HCT116 (cell line): Measurements from ENCODE around the gene NFASC. TPM values are rescaled to one million over a fixed set of nuclear protein-coding genes. Genes with fewer than 3 reads are reported as not detected.

ENCODE experiments used
- ATAC-seq: fragments of 200-7000 bp; cut with Tn5 transposase; 2 replicates; pipeline ENCODE4 v1.9.1; 2020; ENCODE audit warnings: mild to moderate bottlenecking, moderate library complexity
- BruUV-seq: library from RNA; stranded (reverse); fragments of 400-500 nt; replicated peaks from 2 replicates; lab custom pipeline; 2021; lab: Mats Ljungman, UMichigan
- CTCF ChIA-PET: fragments of 300-600 bp; sonication (Branson Sonifier 250); formaldehyde crosslinking; loops from one replicate; lab custom pipeline; 2021; ENCODE audit warnings: antibody characterized with exemption; lab: Charles Lee
- POLR2A ChIA-PET: fragments of 300-600, 350-600 bp; sonication (Branson Sonifier 250); formaldehyde crosslinking; loops from one replicate; lab custom pipeline; 2021; ENCODE audit warnings: antibody characterized with exemption; lab: Charles Lee
- RAD21 ChIA-PET, 2 experiments: fragments of 300-600 bp; sonication (Branson Sonifier 250); formaldehyde crosslinking; loops; one replicate each; lab custom pipeline; 2023; ENCODE audit warnings: low total read pairs in 2 of 2; ENCODE audit not compliant: uncharacterized antibody in 2 of 2, unreplicated experiment in 2 of 2, low non-redundant PET in 1 of 2; lab: Charles Lee
- DNase-seq: peaks from one replicate; pipeline ENCODE4 v3.0.0-alpha.2; 2010; ENCODE audit warnings: low read depth, low spot score
- H2AFZ ChIP-seq: fragments of 200-600 bp; shearing (Covaris generic), sonication (generic); 2 replicates; pipeline ENCODE4 v1.6.1; 2017; ENCODE audit warnings: low read depth, mixed run types, mixed read lengths, antibody characterized with exemption, low read length; ENCODE audit not compliant: poor library complexity, severe bottlenecking
- H3K27ac ChIP-seq: 2 replicates; pipeline ENCODE4 v1.5.1; 2012; ENCODE audit warnings: low read depth, low read length
- H3K27me3 ChIP-seq: fragments of 200-600 bp; sonication (generic); 2 replicates; pipeline ENCODE4 v1.6.1; 2016; ENCODE audit warnings: mixed run types, low read length, mixed read lengths; ENCODE audit not compliant: insufficient read depth
- H3K36me3 ChIP-seq, 2 experiments: fragments of 200-500 bp in 1 of 2; fragments of 200-600 bp in 1 of 2; sonication (Bioruptor generic) in 1 of 2; sonication (generic) in 1 of 2; 2 replicates each; pipeline versions ENCODE4 v1.5.1 to v1.6.1; 2014 to 2016; ENCODE audit warnings: low read length in 2 of 2, inconsistent platforms in 1 of 2, mixed read lengths in 1 of 2, mixed run types in 1 of 2; ENCODE audit not compliant: insufficient read depth in 2 of 2, control insufficient read depth in 1 of 2
- H3K4me1 ChIP-seq, 2 experiments: fragments of 200-600 bp in 1 of 2; sonication (generic) in 1 of 2; 2 replicates each; pipeline versions ENCODE4 v1.5.1 to v1.6.1; 2012 to 2017; ENCODE audit warnings: low read length in 2 of 2, inconsistent platforms in 1 of 2, mild to moderate bottlenecking in 1 of 2, mixed read lengths in 1 of 2, mixed run types in 1 of 2, moderate library complexity in 1 of 2; ENCODE audit not compliant: insufficient read depth in 2 of 2, control insufficient read depth in 1 of 2
- H3K4me2 ChIP-seq: fragments of 200-600 bp; sonication (generic); 2 replicates; pipeline ENCODE4 v1.6.1; 2017; ENCODE audit warnings: mixed run types, low read length, mixed read lengths
- H3K4me3 ChIP-seq, 2 experiments: fragments of 200-600 bp in 1 of 2; sonication (generic) in 1 of 2; replicated peaks in 1 of 2; 2 replicates each; pipeline ENCODE4 v1.5.1; 2011 to 2016; ENCODE audit warnings: low read length in 2 of 2, control low read depth in 1 of 2, low read depth in 1 of 2, mild to moderate bottlenecking in 1 of 2, mixed read lengths in 1 of 2, mixed run types in 1 of 2
- H3K79me2 ChIP-seq: fragments of 200-600 bp; sonication (generic); 2 replicates; pipeline ENCODE4 v1.6.1; 2017; ENCODE audit warnings: mild to moderate bottlenecking, mixed run types, low read length, moderate library complexity, mixed read lengths; ENCODE audit not compliant: insufficient read depth
- H3K9ac ChIP-seq: fragments of 200-600 bp; sonication (generic); 2 replicates; pipeline ENCODE4 v1.6.1; 2016; ENCODE audit warnings: low read length, mixed read lengths
- H3K9me2 ChIP-seq: fragments of 200-600 bp; sonication (generic), shearing (Covaris generic); 2 replicates; pipeline ENCODE4 v1.6.1; 2017; ENCODE audit warnings: mixed run types, mild to moderate bottlenecking, moderate library complexity; ENCODE audit not compliant: insufficient read depth
- H3K9me3 ChIP-seq, 2 experiments: fragments of 200-500 bp in 1 of 2; fragments of 200-600 bp in 1 of 2; sonication (Bioruptor generic) in 1 of 2; sonication (generic) in 1 of 2; 2 replicates each; pipeline ENCODE4 v1.6.1; 2014 to 2017; ENCODE audit warnings: low read length in 2 of 2, mixed read lengths in 2 of 2, inconsistent platforms in 1 of 2, low read depth in 1 of 2, mild to moderate bottlenecking in 1 of 2, mixed run types in 1 of 2, moderate library complexity in 1 of 2; ENCODE audit not compliant: control insufficient read depth in 1 of 2, insufficient read depth in 1 of 2
- H4K20me1 ChIP-seq: fragments of 200-600 bp; sonication (generic), shearing (Covaris generic); 2 replicates; pipeline ENCODE4 v1.6.1; 2017; ENCODE audit warnings: mixed run types, mild to moderate bottlenecking, moderate library complexity; ENCODE audit not compliant: insufficient read depth
- CBX3 ChIP-seq: IDR thresholded peaks from 2 replicates; pipeline ENCODE4 v1.6.1; 2012; ENCODE audit warnings: low read depth
- CEBPB ChIP-seq: IDR thresholded peaks from 2 replicates; pipeline ENCODE4 v1.6.1; 2012; ENCODE audit warnings: low read depth
- CTCF ChIP-seq, 3 experiments: fragments of 200-600 bp in 1 of 3; sonication (generic) in 1 of 3; IDR thresholded peaks in 2 of 3; conservative IDR thresholded peaks in 1 of 3; 2 replicates each; pipeline ENCODE4 v1.5.1; 2012 to 2017; ENCODE audit warnings: low read depth in 2 of 3, low read length in 2 of 3, antibody characterized with exemption in 1 of 3, borderline replicate concordance in 1 of 3, control low read depth in 1 of 3, mild to moderate bottlenecking in 1 of 3, mixed read lengths in 1 of 3, mixed run types in 1 of 3, moderate library complexity in 1 of 3; ENCODE audit not compliant: insufficient read depth in 1 of 3
- JUND ChIP-seq: IDR thresholded peaks from 2 replicates; pipeline ENCODE4 v1.6.1; 2012
- POLR2AphosphoS5 ChIP-seq: IDR thresholded peaks from 2 replicates; pipeline ENCODE4 v1.6.1; 2011; ENCODE audit warnings: mild to moderate bottlenecking, low read depth, low read length, moderate library complexity
- SP1 ChIP-seq: IDR thresholded peaks from 2 replicates; pipeline ENCODE4 v1.6.1; 2012; ENCODE audit warnings: low read depth
- TCF7L2 ChIP-seq: IDR thresholded peaks from 2 replicates; pipeline ENCODE4 v1.7.0; 2011; ENCODE audit warnings: borderline replicate concordance, inconsistent platforms; ENCODE audit not compliant: insufficient read depth, insufficient read length; ENCODE audit errors: extremely low read depth
- ZNF274 ChIP-seq: fragments of 200-500 bp; sonication (Bioruptor generic); IDR thresholded peaks from 2 replicates; pipeline ENCODE4 v1.6.1; 2014; ENCODE audit warnings: mild to moderate bottlenecking, low read depth, low read length, inconsistent platforms
- intact Hi-C: fragments of 100-400 bp; cut with micrococcal nuclease; formaldehyde crosslinking; loops from 2 replicates; pipeline ENCODE4 v1.10.0; 2022
- total RNA-seq: library from RNA; stranded (reverse); gene quantifications from one replicate; pipeline ENCODE4 v1.2.1, GENCODE V29; 2021; ENCODE audit not compliant: unreplicated experiment
- TF ChIP-seq, protein P1 (sequence below): IDR thresholded peaks from 2 replicates; pipeline ENCODE4 v1.6.1; 2011; ENCODE audit warnings: mild to moderate bottlenecking, low read length, moderate library complexity; ENCODE audit not compliant: insufficient replicate concordance; ENCODE audit errors: extremely low read depth

Gene NFASC
- total RNA-seq, 1 experiment from 2014 or later: 0.57 TPM

DNA sequence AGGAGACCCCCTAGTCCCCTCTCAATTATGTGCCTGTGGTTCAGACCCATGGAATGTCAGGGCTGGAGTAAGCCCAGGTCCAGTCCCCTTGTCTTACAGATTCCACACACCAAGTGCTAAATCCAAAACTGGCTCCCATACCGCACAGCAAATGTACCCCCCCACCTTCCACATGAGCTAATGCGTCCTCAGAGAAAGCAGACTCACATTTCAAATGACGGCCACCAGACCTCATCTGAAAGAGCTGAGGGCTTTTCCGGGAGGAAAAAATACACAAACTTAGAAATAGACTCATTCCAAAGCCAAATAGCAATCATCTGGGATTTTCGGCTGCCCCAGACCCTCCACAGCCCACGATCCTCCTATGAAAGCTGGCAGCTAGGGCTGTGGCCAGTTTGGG is 159.6 kb downstream of the NFASC start:
- ATAC-seq (no peak), DNase-seq (no peak)
- no peaks in the 10 kb centered on the region for H3K9me3 ChIP-seq
- H3K4me3 ChIP-seq: no peak overlapping the region
- H2AFZ ChIP-seq: no peak overlapping the region
- no peak overlapping the region for H3K4me2 ChIP-seq
- no peak overlapping the region for H3K9ac ChIP-seq
- no peaks in the 10 kb centered on the region for H3K36me3 ChIP-seq
- H3K4me1 ChIP-seq: no peaks in the 10 kb centered on the region
- ChIA-PET RAD21 (no interaction called here), POLR2A (no interaction called here), CTCF (no interaction called here)
- no peaks in the 10 kb centered on the region for H4K20me1 ChIP-seq
- no peak overlapping the region for H3K27ac ChIP-seq
- TF ChIP-seq CEBPB (no peak), ZNF274 (no peak), JUND (no peak), CBX3 (no peak), POLR2AphosphoS5 (no peak), CTCF (IDR thresholded peaks at IDR 0.05 in 2 of 3, conservative IDR thresholded peaks at IDR 0.05 in 1 of 3; ENCODE audit: borderline replicate concordance in 1 of 3, insufficient read depth in 1 of 3, low read depth in 2 of 3, low read length in 2 of 3) (no peak), TCF7L2 (no peak), SP1 (no peak)
- TF ChIP-seq, protein P1, sequence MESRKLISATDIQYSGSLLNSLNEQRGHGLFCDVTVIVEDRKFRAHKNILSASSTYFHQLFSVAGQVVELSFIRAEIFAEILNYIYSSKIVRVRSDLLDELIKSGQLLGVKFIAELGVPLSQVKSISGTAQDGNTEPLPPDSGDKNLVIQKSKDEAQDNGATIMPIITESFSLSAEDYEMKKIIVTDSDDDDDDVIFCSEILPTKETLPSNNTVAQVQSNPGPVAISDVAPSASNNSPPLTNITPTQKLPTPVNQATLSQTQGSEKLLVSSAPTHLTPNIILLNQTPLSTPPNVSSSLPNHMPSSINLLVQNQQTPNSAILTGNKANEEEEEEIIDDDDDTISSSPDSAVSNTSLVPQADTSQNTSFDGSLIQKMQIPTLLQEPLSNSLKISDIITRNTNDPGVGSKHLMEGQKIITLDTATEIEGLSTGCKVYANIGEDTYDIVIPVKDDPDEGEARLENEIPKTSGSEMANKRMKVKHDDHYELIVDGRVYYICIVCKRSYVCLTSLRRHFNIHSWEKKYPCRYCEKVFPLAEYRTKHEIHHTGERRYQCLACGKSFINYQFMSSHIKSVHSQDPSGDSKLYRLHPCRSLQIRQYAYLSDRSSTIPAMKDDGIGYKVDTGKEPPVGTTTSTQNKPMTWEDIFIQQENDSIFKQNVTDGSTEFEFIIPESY: no peak
- no TSS peak for BruUV-seq
- intact Hi-C loops: no loop called here
- no peaks in the 10 kb centered on the region for H3K79me2 ChIP-seq
- no peaks in the 10 kb centered on the region for H3K27me3 ChIP-seq
- H3K9me2 ChIP-seq: no peaks in the 10 kb centered on the region
